ENCODE results near the gene IL13RA1. TPM values are rescaled to one million over a fixed set of nuclear protein-coding genes. Genes with fewer than 3 reads are reported as not detected.

IL13RA1 gene
- total RNA-seq, 1 donor from 2014 or later, result 29.9 TPM

GRCh38 chrX:118755633-118756032 is 28.2 kb downstream of the IL13RA1 start:
- H3K9me3 Mint-ChIP-seq (ENCODE audit: low read depth), result peaks cover 24% of the 10 kb centered on the region

GRCh38 chrX:118756101-118756500 is 28.7 kb downstream of the IL13RA1 start:
- H3K27me3 Mint-ChIP-seq, result no peaks in the 10 kb centered on the region
- H3K4me3 Mint-ChIP-seq (ENCODE audit: low read depth), result no peak overlapping the region
- H3K9me3 Mint-ChIP-seq (ENCODE audit: low read depth), result peaks cover 22% of the 10 kb centered on the region
- TF ChIP-seq CTCF (IDR thresholded peaks at IDR 0.05; ENCODE audit: unreplicated experiment), result no peak
- H3K4me1 Mint-ChIP-seq (ENCODE audit: low read depth), result no peaks in the 10 kb centered on the region
- no peak for DNase-seq (ENCODE audit: low spot score, unreplicated experiment)
- H3K36me3 Mint-ChIP-seq (ENCODE audit: insufficient read depth), result peaks cover 17% of the 10 kb centered on the region
- H3K27ac Mint-ChIP-seq, result no peak overlapping the region

More at GRCh38 chrX:118755633-118756032, 28.2 kb downstream of the IL13RA1 start:
- peaks cover 17% of the 10 kb centered on the region for H3K36me3 Mint-ChIP-seq (ENCODE audit: insufficient read depth)
- no peaks in the 10 kb centered on the region for H3K27me3 Mint-ChIP-seq
- no peak for DNase-seq (ENCODE audit: low spot score, unreplicated experiment)
- no peak overlapping the region for H3K4me3 Mint-ChIP-seq (ENCODE audit: low read depth)
- no peak overlapping the region for H3K27ac Mint-ChIP-seq
- H3K4me1 Mint-ChIP-seq (ENCODE audit: low read depth), result no peaks in the 10 kb centered on the region
- no peak for TF ChIP-seq CTCF (IDR thresholded peaks at IDR 0.05; ENCODE audit: unreplicated experiment)

GRCh38 chrX:118758511-118758910 is 31.1 kb downstream of the IL13RA1 start:
- H3K4me1 Mint-ChIP-seq (ENCODE audit: low read depth), result no peaks in the 10 kb centered on the region
- no peak overlapping the region for H3K4me3 Mint-ChIP-seq (ENCODE audit: low read depth)
- DNase-seq (ENCODE audit: low spot score, unreplicated experiment), result no peak
- no peaks in the 10 kb centered on the region for H3K27me3 Mint-ChIP-seq
- no peak overlapping the region for H3K27ac Mint-ChIP-seq
- TF ChIP-seq CTCF (IDR thresholded peaks at IDR 0.05; ENCODE audit: unreplicated experiment), result no peak
- peaks cover 10% of the 10 kb centered on the region for H3K36me3 Mint-ChIP-seq (ENCODE audit: insufficient read depth)
- H3K9me3 Mint-ChIP-seq (ENCODE audit: low read depth), result peaks cover 18% of the 10 kb centered on the region

GRCh38 chrX:118760025-118760424 is 32.6 kb downstream of the IL13RA1 start:
- no peak overlapping the region for H3K4me3 Mint-ChIP-seq (ENCODE audit: low read depth)
- H3K4me1 Mint-ChIP-seq (ENCODE audit: low read depth), result no peaks in the 10 kb centered on the region
- H3K27ac Mint-ChIP-seq, result no peak overlapping the region

GRCh38 chrX:118761939-118762707 is 34.7 kb downstream of the IL13RA1 start:
- Mint-ChIP-seq H3K4me3 (ENCODE audit: low read depth) (no peak overlapping the region), H3K36me3 (ENCODE audit: insufficient read depth) (peaks cover 4% of the 10 kb centered on the region), H3K27ac (no peak overlapping the region), H3K27me3 (no peaks in the 10 kb centered on the region), H3K9me3 (ENCODE audit: low read depth) (peaks cover 7% of the 10 kb centered on the region), H3K4me1 (ENCODE audit: low read depth) (no peaks in the 10 kb centered on the region)
- no peak for TF ChIP-seq CTCF (IDR thresholded peaks at IDR 0.05; ENCODE audit: unreplicated experiment)
- no peak for DNase-seq (ENCODE audit: low spot score, unreplicated experiment)

More at GRCh38 chrX:118760025-118760424, 32.6 kb downstream of the IL13RA1 start:
- DNase-seq (ENCODE audit: low spot score, unreplicated experiment), result no peak
- Mint-ChIP-seq H3K27me3 (no peaks in the 10 kb centered on the region), H3K36me3 (ENCODE audit: insufficient read depth) (peaks cover 8% of the 10 kb centered on the region), H3K9me3 (ENCODE audit: low read depth) (peaks cover 15% of the 10 kb centered on the region)
- TF ChIP-seq CTCF (IDR thresholded peaks at IDR 0.05; ENCODE audit: unreplicated experiment), result no peak

All from progenitor cell of endocrine pancreas (in vitro differentiated cells).